GM12891 (cell line): Measurements from ENCODE around the gene POLR2F.

Source experiments
- PAX5 ChIP-seq: IDR thresholded peaks from 2 replicates; pipeline ENCODE4 v1.6.1; 2011; ENCODE audit warnings: low read length, moderate library complexity, mild to moderate bottlenecking; ENCODE audit not compliant: insufficient read depth, severe bottlenecking
- POLR2A ChIP-seq: IDR thresholded peaks from 2 replicates; pipeline ENCODE4 v1.6.1; 2011; ENCODE audit warnings: low read depth, low read length, control low read depth
- POLR2AphosphoS5 ChIP-seq: IDR thresholded peaks from 2 replicates; pipeline ENCODE4 v1.6.1; 2011; ENCODE audit warnings: low read depth, low read length, control low read depth
- POU2F2 ChIP-seq: IDR thresholded peaks from 2 replicates; pipeline ENCODE4 v1.6.1; 2011; ENCODE audit warnings: low read depth, mild to moderate bottlenecking, control low read depth, low read length, moderate library complexity
- SPI1 ChIP-seq: IDR thresholded peaks from 2 replicates; pipeline ENCODE4 v1.6.1; 2011; ENCODE audit warnings: low read depth, low read length, control low read depth

DNA sequence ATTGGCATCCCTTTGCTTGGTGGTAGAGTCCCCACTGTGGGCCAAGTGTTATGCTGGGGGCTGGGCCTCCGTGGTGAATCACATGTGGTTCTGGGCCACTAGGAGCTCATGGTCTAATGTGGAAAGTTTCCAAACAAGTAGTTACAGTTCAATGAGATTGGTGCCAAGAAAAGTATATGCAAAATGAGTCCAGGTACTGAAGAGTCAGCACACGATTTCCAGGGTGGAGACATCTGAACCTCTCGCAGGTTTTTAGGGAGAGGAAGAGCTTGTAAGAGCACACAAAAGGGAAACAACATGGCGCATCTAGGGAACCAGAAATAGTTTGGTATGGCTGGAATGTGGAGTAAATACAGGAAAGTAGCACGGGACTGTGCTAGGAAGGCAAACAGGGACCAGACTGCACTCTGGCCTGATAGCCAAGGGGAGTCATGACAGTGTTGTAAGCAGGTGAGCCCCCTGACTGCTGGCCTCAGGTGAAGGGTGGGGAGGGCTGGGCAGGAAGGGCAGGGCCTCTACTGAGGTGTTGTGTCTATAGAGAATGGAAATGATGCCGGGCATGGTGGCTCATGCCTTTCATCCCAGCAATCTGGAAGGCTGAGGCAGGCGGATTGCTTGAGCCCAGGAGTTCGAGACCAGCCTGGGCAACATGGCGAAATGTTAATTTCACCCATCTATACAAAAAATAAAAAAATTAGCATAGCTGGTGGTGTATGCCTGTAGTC, 12.6 kb downstream of the POLR2F start:
- no peak for TF ChIP-seq POLR2AphosphoS5
- TF ChIP-seq POLR2A, result no peak
- no peak for TF ChIP-seq SPI1
- TF ChIP-seq POU2F2, result no peak
- no peak for TF ChIP-seq PAX5
